ENCODE results near the gene AUTS2. TPM values are rescaled to one million over a fixed set of nuclear protein-coding genes. Genes with fewer than 3 reads are reported as not detected.

AUTS2 gene
- total RNA-seq, 2 experiments from 2014 or later, result 2.4 to 3.0 TPM

GRCh38 chr7:70240873-70241272, 642.6 kb downstream of the AUTS2 start:
- CTCF ChIA-PET, result no interaction called here
- Mint-ChIP-seq H3K27me3 (no peaks in the 10 kb centered on the region), H3K4me1 (no peaks in the 10 kb centered on the region), H3K36me3 (ENCODE audit: low read depth) (no peaks in the 10 kb centered on the region), H3K4me3 (no peak overlapping the region), H3K9me3 (ENCODE audit: low read depth) (no peaks in the 10 kb centered on the region), H3K27ac (no peak overlapping the region)
- DNase-seq, result no peak
- POLR2A ChIA-PET, result no interaction called here
- no peak for ATAC-seq
- intact Hi-C loops (cut with DNase I, micrococcal nuclease), result no loop called here

GRCh38 chr7:70241536-70242175, 643.4 kb downstream of the AUTS2 start:
- Mint-ChIP-seq H3K27ac (no peak overlapping the region), H3K4me3 (no peak overlapping the region), H3K9me3 (ENCODE audit: low read depth) (no peaks in the 10 kb centered on the region), H3K36me3 (ENCODE audit: low read depth) (no peaks in the 10 kb centered on the region), H3K4me1 (no peaks in the 10 kb centered on the region), H3K27me3 (no peaks in the 10 kb centered on the region)
- ChIA-PET CTCF (no interaction called here), POLR2A (no interaction called here)
- intact Hi-C loops (cut with DNase I, micrococcal nuclease), result no loop called here
- DNase-seq, result no peak
- ATAC-seq, result no peak

GRCh38 chr7:70242826-70243225, 644.6 kb downstream of the AUTS2 start:
- H3K36me3 Mint-ChIP-seq (ENCODE audit: low read depth), result no peaks in the 10 kb centered on the region
- ATAC-seq (no peak), DNase-seq (no peak)
- no peaks in the 10 kb centered on the region for H3K27me3 Mint-ChIP-seq
- no peak overlapping the region for H3K4me3 Mint-ChIP-seq
- no peaks in the 10 kb centered on the region for H3K4me1 Mint-ChIP-seq
- no peak overlapping the region for H3K27ac Mint-ChIP-seq
- no peaks in the 10 kb centered on the region for H3K9me3 Mint-ChIP-seq (ENCODE audit: low read depth)
- intact Hi-C loops (cut with DNase I, micrococcal nuclease), result no loop called here
- CTCF ChIA-PET, result no interaction called here
- POLR2A ChIA-PET, result no interaction called here

GRCh38 chr7:70243443-70243842, 645.2 kb downstream of the AUTS2 start:
- no peaks in the 10 kb centered on the region for H3K27me3 Mint-ChIP-seq
- no peaks in the 10 kb centered on the region for H3K36me3 Mint-ChIP-seq (ENCODE audit: low read depth)
- no peaks in the 10 kb centered on the region for H3K4me1 Mint-ChIP-seq
- POLR2A ChIA-PET, result no interaction called here
- ATAC-seq (no peak), DNase-seq (no peak)
- H3K27ac Mint-ChIP-seq, result no peak overlapping the region
- intact Hi-C loops (cut with DNase I, micrococcal nuclease), result no loop called here
- H3K9me3 Mint-ChIP-seq (ENCODE audit: low read depth), result no peaks in the 10 kb centered on the region
- CTCF ChIA-PET, result no interaction called here
- H3K4me3 Mint-ChIP-seq, result no peak overlapping the region

- H3K9me3 Mint-ChIP-seq (ENCODE audit: low read depth), result no peaks in the 10 kb centered on the region
- CTCF ChIA-PET, result no interaction called here
These were observed 659.6 kb downstream of the AUTS2 start for GRCh38 chr7:70257921-70258320.

GRCh38 chr7:70259502-70259901, 661.2 kb downstream of the AUTS2 start:
- Mint-ChIP-seq H3K9me3 (ENCODE audit: low read depth) (no peaks in the 10 kb centered on the region), H3K4me1 (no peaks in the 10 kb centered on the region), H3K27ac (no peak overlapping the region), H3K4me3 (no peak overlapping the region), H3K36me3 (ENCODE audit: low read depth) (no peaks in the 10 kb centered on the region), H3K27me3 (no peaks in the 10 kb centered on the region)
- intact Hi-C loops (cut with DNase I, micrococcal nuclease), result no loop called here
- CTCF ChIA-PET, result no interaction called here
- no peak for DNase-seq
- no peak for ATAC-seq
- POLR2A ChIA-PET, result no interaction called here

More at GRCh38 chr7:70257921-70258320, 659.6 kb downstream of the AUTS2 start:
- no peaks in the 10 kb centered on the region for H3K36me3 Mint-ChIP-seq (ENCODE audit: low read depth)
- H3K27me3 Mint-ChIP-seq, result no peaks in the 10 kb centered on the region
- H3K27ac Mint-ChIP-seq, result no peak overlapping the region
- no peak for DNase-seq
- no peak overlapping the region for H3K4me3 Mint-ChIP-seq
- H3K4me1 Mint-ChIP-seq, result no peaks in the 10 kb centered on the region
- intact Hi-C loops (cut with DNase I, micrococcal nuclease), result no loop called here
- ATAC-seq, result no peak
- POLR2A ChIA-PET, result no interaction called here

GRCh38 chr7:70263471-70264255, 665.4 kb downstream of the AUTS2 start:
- H3K4me3 Mint-ChIP-seq, result no peak overlapping the region

GRCh38 chr7:70266186-70266585, 667.9 kb downstream of the AUTS2 start:
- POLR2A ChIA-PET, result no interaction called here
- Mint-ChIP-seq H3K4me3 (no peak overlapping the region), H3K4me1 (no peaks in the 10 kb centered on the region), H3K36me3 (ENCODE audit: low read depth) (no peaks in the 10 kb centered on the region), H3K27ac (no peak overlapping the region), H3K9me3 (ENCODE audit: low read depth) (no peaks in the 10 kb centered on the region), H3K27me3 (no peaks in the 10 kb centered on the region)
- ATAC-seq (no peak), DNase-seq (no peak)
- intact Hi-C loops (cut with DNase I, micrococcal nuclease), result no loop called here
- CTCF ChIA-PET, result no interaction called here

More at GRCh38 chr7:70263471-70264255, 665.4 kb downstream of the AUTS2 start:
- Mint-ChIP-seq H3K4me1 (no peaks in the 10 kb centered on the region), H3K27ac (no peak overlapping the region), H3K9me3 (ENCODE audit: low read depth) (no peaks in the 10 kb centered on the region), H3K36me3 (ENCODE audit: low read depth) (no peaks in the 10 kb centered on the region), H3K27me3 (no peaks in the 10 kb centered on the region)
- ChIA-PET CTCF (no interaction called here), POLR2A (no interaction called here)
- ATAC-seq, result no peak
- no peak for DNase-seq
- intact Hi-C loops (cut with DNase I, micrococcal nuclease), result no loop called here

GRCh38 chr7:70267381-70268120, 669.3 kb downstream of the AUTS2 start:
- ChIA-PET CTCF (no interaction called here), POLR2A (no interaction called here)
- DNase-seq (no peak), ATAC-seq (no peak)
- Mint-ChIP-seq H3K9me3 (ENCODE audit: low read depth) (no peaks in the 10 kb centered on the region), H3K4me1 (no peaks in the 10 kb centered on the region), H3K27ac (no peak overlapping the region), H3K4me3 (no peak overlapping the region), H3K27me3 (no peaks in the 10 kb centered on the region), H3K36me3 (ENCODE audit: low read depth) (no peaks in the 10 kb centered on the region)
- intact Hi-C loops (cut with DNase I, micrococcal nuclease), result no loop called here

- no peaks in the 10 kb centered on the region for H3K36me3 Mint-ChIP-seq (ENCODE audit: low read depth)
- no peak overlapping the region for H3K4me3 Mint-ChIP-seq
- intact Hi-C loops (cut with DNase I, micrococcal nuclease), result no loop called here
- ATAC-seq, result no peak
- H3K9me3 Mint-ChIP-seq (ENCODE audit: low read depth), result no peaks in the 10 kb centered on the region
- no peaks in the 10 kb centered on the region for H3K4me1 Mint-ChIP-seq
- POLR2A ChIA-PET, result no interaction called here
- DNase-seq, result no peak
- CTCF ChIA-PET, result no interaction called here
- no peak overlapping the region for H3K27ac Mint-ChIP-seq
- H3K27me3 Mint-ChIP-seq, result no peaks in the 10 kb centered on the region
These were observed 669.9 kb downstream of the AUTS2 start for GRCh38 chr7:70268179-70268578.

- intact Hi-C loops (cut with DNase I, micrococcal nuclease), result no loop called here
- Mint-ChIP-seq H3K4me3 (no peak overlapping the region), H3K36me3 (ENCODE audit: low read depth) (no peaks in the 10 kb centered on the region), H3K27me3 (no peaks in the 10 kb centered on the region), H3K27ac (no peak overlapping the region), H3K9me3 (ENCODE audit: low read depth) (no peaks in the 10 kb centered on the region), H3K4me1 (no peaks in the 10 kb centered on the region)
- ATAC-seq, result no peak
- ChIA-PET POLR2A (no interaction called here), CTCF (no interaction called here)
- DNase-seq, result no peak
These were observed 671.9 kb downstream of the AUTS2 start for GRCh38 chr7:70270149-70270548.

- intact Hi-C loops (cut with DNase I, micrococcal nuclease), result no loop called here
- no peaks in the 10 kb centered on the region for H3K36me3 Mint-ChIP-seq (ENCODE audit: low read depth)
- CTCF ChIA-PET, result no interaction called here
- H3K4me1 Mint-ChIP-seq, result no peaks in the 10 kb centered on the region
- ATAC-seq (no peak), DNase-seq (no peak)
- H3K27ac Mint-ChIP-seq, result no peak overlapping the region
- H3K4me3 Mint-ChIP-seq, result no peak overlapping the region
- no peaks in the 10 kb centered on the region for H3K9me3 Mint-ChIP-seq (ENCODE audit: low read depth)
- POLR2A ChIA-PET, result no interaction called here
- H3K27me3 Mint-ChIP-seq, result no peaks in the 10 kb centered on the region
These were observed 673.4 kb downstream of the AUTS2 start for GRCh38 chr7:70271617-70272081.
